IMR-90 (cell line): ENCODE data around the gene SLC9A9. TPM values are rescaled to one million over a fixed set of nuclear protein-coding genes. Genes with fewer than 3 reads are reported as not detected.
A peak's percentile ranks its signal among the peaks of the same experiment; 100 is the strongest.

Experiments used
- ATAC-seq: fragments of 200-7000 bp; cut with Tn5 transposase; 2 replicates; pipeline ENCODE4 v1.9.1; 2020; ENCODE audit warnings: low read depth, mild to moderate bottlenecking, moderate library complexity
- Bru-seq: library from RNA; stranded (reverse); fragments of 400-500 nt; gene quantifications from one replicate; lab custom pipeline; 2021; lab: Mats Ljungman, UMichigan
- BruChase-seq, 2 experiments: library from RNA; stranded (reverse); fragments of 400-500 nt; gene quantifications; one replicate each; lab custom pipeline; 2021; lab: Mats Ljungman, UMichigan
- BruUV-seq: library from RNA; stranded (reverse); fragments of 400-500 nt; replicated peaks from 2 replicates; lab custom pipeline; 2021; lab: Mats Ljungman, UMichigan
- CTCF ChIA-PET: fragments of 300-600 bp; formaldehyde crosslinking; extraction: SDS; loops from one replicate; lab custom pipeline; 2021; ENCODE audit warnings: antibody characterized with exemption; lab: Yijun Ruan, JAX
- POLR2A ChIA-PET: fragments of 300-600 bp; sonication (Branson Sonifier 250); formaldehyde crosslinking; loops from one replicate; lab custom pipeline; 2022; ENCODE audit warnings: antibody characterized with exemption; ENCODE audit not compliant: unreplicated experiment; lab: Charles Lee
- DNase-seq: peaks from one replicate; pipeline ENCODE4 v3.0.0; 2013
- H2AFZ ChIP-seq: replicated peaks from 2 replicates; pipeline ENCODE3; 2013; ENCODE audit warnings: low read length, mild to moderate bottlenecking; ENCODE audit not compliant: poor library complexity
- H2AK5ac ChIP-seq: 2 replicates; pipeline ENCODE4 v1.6.1; 2013; ENCODE audit warnings: low read depth, low read length, inconsistent platforms
- H2AK9ac ChIP-seq: replicated peaks from 2 replicates; pipeline ENCODE3; 2013; ENCODE audit warnings: mild to moderate bottlenecking, low read depth, low read length, moderate library complexity; ENCODE audit not compliant: poor library complexity
- H2BK120ac ChIP-seq: 2 replicates; pipeline ENCODE4 v1.6.1; 2013; ENCODE audit warnings: low read depth, low read length, inconsistent platforms
- H2BK15ac ChIP-seq: 3 replicates; pipeline ENCODE4 v1.6.1; 2013; ENCODE audit warnings: low read depth, low read length, inconsistent platforms
- H2BK20ac ChIP-seq: 2 replicates; pipeline ENCODE4 v1.6.1; 2013; ENCODE audit warnings: low read depth, mild to moderate bottlenecking, inconsistent platforms, low read length, moderate library complexity
- H2BK5ac ChIP-seq: 2 replicates; pipeline ENCODE4 v1.6.1; 2013; ENCODE audit warnings: mild to moderate bottlenecking, low read depth, low read length, inconsistent platforms; ENCODE audit not compliant: poor library complexity, severe bottlenecking
- H3K14ac ChIP-seq: replicated peaks from 2 replicates; pipeline ENCODE4 v1.6.1; 2013; ENCODE audit warnings: low read depth, low read length, inconsistent platforms
- H3K18ac ChIP-seq: 2 replicates; pipeline ENCODE4 v1.6.1; 2013; ENCODE audit warnings: low read depth, low read length, control low read depth
- H3K23ac ChIP-seq: 2 replicates; pipeline ENCODE4 v1.6.1; 2013; ENCODE audit warnings: low read depth, low read length, inconsistent platforms
- H3K27ac ChIP-seq: 2 replicates; pipeline ENCODE4 v1.5.1; 2013; ENCODE audit warnings: mild to moderate bottlenecking, control low read depth, low read length; ENCODE audit not compliant: insufficient read depth
- H3K27me3 ChIP-seq: 2 replicates; pipeline ENCODE4 v1.6.1; 2013; ENCODE audit warnings: low read length; ENCODE audit not compliant: control insufficient read depth, insufficient read depth
- H3K36me3 ChIP-seq: 2 replicates; pipeline ENCODE4 v1.6.1; 2013; ENCODE audit warnings: low read length, mixed read lengths; ENCODE audit not compliant: control insufficient read depth, insufficient read depth
- H3K4ac ChIP-seq: 2 replicates; pipeline ENCODE4 v1.6.1; 2013; ENCODE audit warnings: low read depth, low read length, inconsistent platforms
- H3K4me1 ChIP-seq: 2 replicates; pipeline ENCODE4 v1.6.1; 2013; ENCODE audit warnings: low read length, mixed read lengths; ENCODE audit not compliant: control insufficient read depth, insufficient read depth
- H3K4me2 ChIP-seq: 2 replicates; pipeline ENCODE4 v1.6.1; 2013; ENCODE audit warnings: low read depth, mild to moderate bottlenecking, control low read depth, low read length, moderate library complexity
- H3K4me3 ChIP-seq: 2 replicates; pipeline ENCODE4 v1.5.1; 2013; ENCODE audit warnings: low read depth, mild to moderate bottlenecking, control low read depth, low read length, moderate library complexity; ENCODE audit not compliant: insufficient read depth
- H3K56ac ChIP-seq: 2 replicates; pipeline ENCODE4 v1.6.1; 2013; ENCODE audit warnings: low read length, inconsistent platforms; ENCODE audit not compliant: insufficient read depth; ENCODE audit errors: extremely low read depth
- H3K79me1 ChIP-seq, 2 experiments: 2 replicates each; pipeline ENCODE4 v1.6.1; 2013; ENCODE audit warnings: low read length in 2 of 2, inconsistent platforms in 1 of 2, low read depth in 1 of 2
- H3K9ac ChIP-seq: 2 replicates; pipeline ENCODE4 v1.6.1; 2013; ENCODE audit warnings: low read depth, low read length, control low read depth
- H3K9me1 ChIP-seq: 2 replicates; pipeline ENCODE4 v1.6.1; 2013; ENCODE audit warnings: low read length, inconsistent platforms; ENCODE audit not compliant: insufficient read depth
- H3K9me3 ChIP-seq: 2 replicates; pipeline ENCODE4 v1.6.1; 2013; ENCODE audit warnings: low read length; ENCODE audit not compliant: control insufficient read depth, insufficient read depth
- H4K20me1 ChIP-seq: 2 replicates; pipeline ENCODE4 v1.6.1; 2013; ENCODE audit warnings: low read length, inconsistent platforms; ENCODE audit not compliant: insufficient read depth
- H4K5ac ChIP-seq: 2 replicates; pipeline ENCODE4 v1.6.1; 2013; ENCODE audit warnings: mild to moderate bottlenecking, low read depth, low read length, control low read depth
- H4K8ac ChIP-seq, 2 experiments: 2 replicates each; pipeline ENCODE4 v1.6.1; 2013; ENCODE audit warnings: low read depth in 2 of 2, low read length in 2 of 2, control low read depth in 1 of 2, inconsistent platforms in 1 of 2
- H4K91ac ChIP-seq: 2 replicates; pipeline ENCODE4 v1.6.1; 2013; ENCODE audit warnings: low read depth, low read length, inconsistent platforms; ENCODE audit not compliant: insufficient read depth
- BHLHE40 ChIP-seq: fragments of 150-350 bp; IDR thresholded peaks from 2 replicates; pipeline ENCODE4 v1.6.1; 2016; ENCODE audit warnings: mild to moderate bottlenecking, low read depth, low read length
- MXI1 ChIP-seq: IDR thresholded peaks from 2 replicates; pipeline ENCODE4 v1.6.1; 2012; ENCODE audit warnings: low read depth, mild to moderate bottlenecking, low read length, moderate library complexity, borderline replicate concordance
- NFE2L2 ChIP-seq: fragments of 150-350 bp; IDR thresholded peaks from 2 replicates; pipeline ENCODE4 v1.6.1; 2016; ENCODE audit warnings: low read depth, mild to moderate bottlenecking, low read length
- WGBS, 2 experiments: methylation state at CpG; one replicate each; pipeline versions ENCODE4 v1.1.5 to v1.1.7; 2013; ENCODE audit warnings: missing lambda C conversion rate in 2 of 2; ENCODE audit not compliant: insufficient read length in 1 of 2; ENCODE audit errors: extremely low coverage in 2 of 2; 5-methylcytosine and 5-hydroxymethylcytosine counted together
- dilution Hi-C: fragments of 300-500 bp; cut with HindIII; formaldehyde crosslinking; loops from one replicate; pipeline ENCODE4 v1.14.3; 2018; ENCODE audit warnings: low sequenced_read_pairs; ENCODE audit not compliant: unreplicated experiment
- in situ Hi-C: fragments of 300-500 bp; cut with MboI; formaldehyde crosslinking; loops from 3 replicates; pipeline ENCODE4 v1.14.3; 2019; ENCODE audit warnings: low sequenced_read_pairs, inconsistent platforms, mixed read lengths
- intact Hi-C: fragments of 100-400 bp; cut with micrococcal nuclease; formaldehyde crosslinking; loops from 2 replicates; pipeline ENCODE4 v1.10.0; 2022
- long read RNA-seq: library from polyadenylated mRNA; unstranded; transcript quantifications from one replicate; pipeline ENCODE4 v2.0.0, GENCODE V29; 2021; ENCODE audit not compliant: unreplicated experiment
- polyA plus RNA-seq, 3 experiments: library from polyadenylated mRNA; depleted of rRNA; stranded (reverse); fragments of >200 nt; gene quantifications; 2 replicates each; pipeline ENCODE4 v1.2.3, GENCODE V29; 2012; ENCODE audit warnings: low replicate concordance in 1 of 3
- total RNA-seq: library from RNA; depleted of rRNA; stranded (reverse); fragments of >200 nt; gene quantifications from 2 replicates; pipeline ENCODE4 v1.2.3, GENCODE V29; 2012; rRNA removed

Gene SLC9A9
- 2.3 and 4.2 TPM in 2 replicates for total RNA-seq
- polyA plus RNA-seq (2012; rRNA removed) = 1.1 and 1.4 TPM in 2 replicates
- 0.64 and 0.94 TPM in 2 replicates for polyA plus RNA-seq (2012; cell fraction: cytosol; rRNA removed)
- 0.46 and 1.2 TPM in 2 replicates for polyA plus RNA-seq (2012; cell fraction: nucleus; rRNA removed; ENCODE audit: low replicate concordance)
- Bru-seq, nascent RNA = percentile 46 among the genes with signal in this experiment
- percentile 40 among the genes with signal in this experiment for BruChase-seq, experiment 1, labeled RNA remaining after a 6-hour chase
- BruChase-seq, experiment 2, labeled RNA remaining after a 2-hour chase = percentile 37 among the genes with signal in this experiment
- long read RNA-seq, partial matches to known transcripts = 1 of 2 reads
- long read RNA-seq, other reads (novel, unspliced or antisense) = 0 of 2 reads

- WGBS, 2 experiments = 3% methylated on average over 10 of the region's 15 CpGs; no CpG with 5 or more reads in 1 of the 2 experiments
- DNase-seq (peak; percentile 79), ATAC-seq (peak; percentile 90)
- H3K4me1 ChIP-seq = peaks cover 4% of the 10 kb centered on the region; the same call in 1 of the 2 replicates
- no peaks in the 10 kb centered on the region for H3K27me3 ChIP-seq
- H2BK120ac ChIP-seq = peak within 1 kb of the TSS; percentile 26
- dilution Hi-C loops = no loop called here
- H3K4me3 ChIP-seq = peak within 1 kb of the TSS; percentile 70
- no peaks in the 10 kb centered on the region for H3K9me1 ChIP-seq
- H3K14ac ChIP-seq = peak within 1 kb of the TSS; percentile 47; the same call in 1 of the 2 replicates
- BruUV-seq = no TSS peak
- intact Hi-C loops = loop anchor here (2.0 kb wide), 2 partner anchors 17 to 71 kb away; no protein-coding TSS in a partner anchor
- H3K56ac ChIP-seq = no peak within 1 kb of the TSS; the same call in 1 of the 2 replicates
- in situ Hi-C loops = no loop called here
- TF ChIP-seq MXI1 = no peak; the same call in 1 of the 2 replicates
- no peak for TF ChIP-seq BHLHE40
- peak; percentile 19; the same call in 1 of the 2 replicates for TF ChIP-seq NFE2L2
- H4K20me1 ChIP-seq = no peaks in the 10 kb centered on the region
- no peak within 1 kb of the TSS for H4K5ac ChIP-seq
- ChIA-PET POLR2A (no interaction called here), CTCF (interaction anchor here (0.7 kb wide), 1 partner anchor 1933 kb away, joined by 7 read pairs; no protein-coding TSS in a partner anchor)
- H3K4me2 ChIP-seq = peak within 1 kb of the TSS; percentile 90
- H2BK5ac ChIP-seq = no peak within 1 kb of the TSS
- H2AK9ac ChIP-seq = no peak within 1 kb of the TSS
- H2AFZ ChIP-seq = peak within 1 kb of the TSS; percentile 93
- peak within 1 kb of the TSS; percentile 75 for H3K9ac ChIP-seq
- no peak within 1 kb of the TSS for H3K4ac ChIP-seq
- no peak within 1 kb of the TSS for H2AK5ac ChIP-seq
- H2BK20ac ChIP-seq = 0 out of 2 replicates have a peak within 1 kb of the TSS, but pooled peaks have one; percentile 6
- peak within 1 kb of the TSS; percentile 19; the same call in 1 of the 2 replicates for H3K27ac ChIP-seq
- peak within 1 kb of the TSS in 1 of 2 experiments; percentile 49; a peak in 1 of 4 replicates for H4K8ac ChIP-seq
- H3K23ac ChIP-seq = peak within 1 kb of the TSS; percentile 42; the same call in 1 of the 2 replicates
- no peak within 1 kb of the TSS for H4K91ac ChIP-seq
- no peaks in the 10 kb centered on the region for H3K36me3 ChIP-seq
- H3K9me3 ChIP-seq = no peaks in the 10 kb centered on the region
- H3K79me1 ChIP-seq = no peaks in the 10 kb centered on the region
- H3K18ac ChIP-seq = peak within 1 kb of the TSS; percentile 45; the same call in 1 of the 2 replicates
- no peak within 1 kb of the TSS for H2BK15ac ChIP-seq
These were observed at the start of gene SLC9A9 for GRCh38 chr3:143847787-143848631. TSS of gene SLC9A9 (minus strand) at chr3:143848468. CDS start at chr3:143848322, 146 bp downstream.
